HepG2 (cell line): ENCODE results near the gene FRMD4B. TPM values are rescaled to one million over a fixed set of nuclear protein-coding genes. Genes with fewer than 3 reads are reported as not detected.

Experiments used
- ATAC-seq: fragments of 200-7000 bp; cut with Tn5 transposase; 3 replicates; pipeline ENCODE4 v1.9.1; 2020; ENCODE audit warnings: mild to moderate bottlenecking, moderate library complexity
- BruUV-seq: library from RNA; stranded (reverse); fragments of 400-500 nt; replicated peaks from 2 replicates; lab custom pipeline; 2021; lab: Mats Ljungman, UMichigan
- CTCF ChIA-PET: fragments of 300-600 bp; formaldehyde crosslinking; extraction: SDS; loops from one replicate; lab custom pipeline; 2021; ENCODE audit warnings: low total read pairs, inconsistent platforms, low intra/inter-chr PET ratio; lab: Yijun Ruan, JAX
- POLR2A ChIA-PET: fragments of 350-600 bp; sonication (Branson Sonifier 250); formaldehyde crosslinking; loops from one replicate; lab custom pipeline; 2020; ENCODE audit warnings: antibody characterized with exemption, inconsistent platforms; lab: Yijun Ruan, JAX
- DNase-seq: peaks from one replicate; pipeline ENCODE4 v3.0.0-alpha.2; 2015; ENCODE audit warnings: low spot score
- FAIRE-seq: peaks from 3 replicates; lab custom pipeline; 2011; peaks lifted over from hg19 to GRCh38; lab: Jason Lieb, UNC
- H2AFZ ChIP-seq: one replicate; pipeline ENCODE4 v1.6.1; 2011; ENCODE audit warnings: low read length, inconsistent platforms
- H3K27ac ChIP-seq: fragments of 300-600 bp; 3 replicates; pipeline ENCODE4 v1.8.0; 2011; ENCODE audit warnings: mixed run types, mild to moderate bottlenecking, mixed read lengths, low read length, inconsistent platforms; ENCODE audit not compliant: insufficient read depth; ENCODE audit errors: extremely low read length
- H3K27me3 ChIP-seq, 2 experiments: fragments of 200-600 bp in 1 of 2; 2 replicates in 1 of 2; 3 replicates in 1 of 2; pipeline versions ENCODE4 v1.6.0 to v1.8.0; 2011; ENCODE audit warnings: low read length in 2 of 2, mild to moderate bottlenecking in 2 of 2, moderate library complexity in 2 of 2, inconsistent platforms in 1 of 2; ENCODE audit not compliant: insufficient read depth in 2 of 2, control insufficient read depth in 1 of 2
- H3K36me3 ChIP-seq, 2 experiments: fragments of 200-600 bp in 1 of 2; replicated peaks in 1 of 2; 2 replicates in 1 of 2; 3 replicates in 1 of 2; pipeline versions ENCODE4 v1.5.1 to v1.8.0; 2011; ENCODE audit warnings: low read length in 2 of 2, inconsistent platforms in 1 of 2; ENCODE audit not compliant: insufficient read depth in 2 of 2, control insufficient read depth in 1 of 2
- H3K4me1 ChIP-seq: 2 replicates; pipeline ENCODE4 v1.5.1; 2012; ENCODE audit warnings: low read length, inconsistent platforms; ENCODE audit not compliant: insufficient read depth
- H3K4me2 ChIP-seq: 2 replicates; pipeline ENCODE4 v1.6.0; 2011; ENCODE audit warnings: low read depth, low read length, inconsistent platforms
- H3K4me3 ChIP-seq, 3 experiments: fragments of 200-600 bp in 1 of 3; sonication (generic), shearing (Covaris generic) in 1 of 3; replicated peaks in 1 of 3; 2 replicates each; pipeline ENCODE4 v1.5.1; 2011 to 2016; ENCODE audit warnings: low read length in 3 of 3, inconsistent platforms in 2 of 3, low read depth in 2 of 3, mild to moderate bottlenecking in 2 of 3, control low read depth in 1 of 3, mixed read lengths in 1 of 3; ENCODE audit not compliant: insufficient read depth in 1 of 3
- H3K79me2 ChIP-seq: one replicate; pipeline ENCODE4 v1.6.1; 2011; ENCODE audit warnings: low read length, inconsistent platforms; ENCODE audit not compliant: insufficient read depth
- H3K9ac ChIP-seq: 2 replicates; pipeline ENCODE4 v1.6.0; 2011; ENCODE audit warnings: mild to moderate bottlenecking, low read depth, low read length, inconsistent platforms; ENCODE audit not compliant: insufficient read depth
- H3K9me3 ChIP-seq: 2 replicates; pipeline ENCODE4 v1.5.1; 2012; ENCODE audit warnings: mild to moderate bottlenecking, low read length
- H4K20me1 ChIP-seq: 2 replicates; pipeline ENCODE4 v1.6.0; 2011; ENCODE audit warnings: inconsistent platforms, mild to moderate bottlenecking, low read length, moderate library complexity; ENCODE audit not compliant: insufficient read depth
- THAP9 ChIP-seq: sonication (generic); formaldehyde crosslinking; IDR thresholded peaks from 2 replicates; pipeline ENCODE4; 2020; ENCODE audit warnings: missing genetic modification reagents, mild to moderate bottlenecking, borderline replicate concordance
- ZFP1 ChIP-seq: IDR thresholded peaks from 2 replicates; pipeline ENCODE4 v1.6.1; 2016
- ZFP41 ChIP-seq: sonication (generic); formaldehyde crosslinking; IDR thresholded peaks from 2 replicates; pipeline ENCODE4 v1.4.0; 2020; ENCODE audit warnings: mild to moderate bottlenecking, missing genetic modification reagents, borderline replicate concordance
- ZFYVE20 ChIP-seq: sonication (generic); formaldehyde crosslinking; IDR thresholded peaks from 2 replicates; pipeline ENCODE4 v1.8.0; 2023; ENCODE audit warnings: low read depth, mild to moderate bottlenecking, moderate library complexity, missing genetic modification reagents, borderline replicate concordance
- WGBS: methylation state at CpG from one replicate; pipeline ENCODE4 v1.1.6; 2017; ENCODE audit warnings: low lambda C conversion rate; 5-methylcytosine and 5-hydroxymethylcytosine counted together
- in situ Hi-C: cut with HindIII; loops from 2 replicates; pipeline ENCODE4 v1.10.0; 2017; ENCODE audit warnings: low pct_unique_long_range_greater_than_20kb; ENCODE audit not compliant: extremely low pct_ligation_motif_present
- intact Hi-C: fragments of 100-400 bp; cut with micrococcal nuclease; formaldehyde crosslinking; loops from one replicate; pipeline ENCODE4 v1.10.0; 2022; ENCODE audit not compliant: unreplicated experiment
- polyA plus RNA-seq, 8 experiments: library from polyadenylated mRNA; depleted of rRNA in 3 of 8; stranded (reverse) in 7 of 8; unstranded in 1 of 8; fragments of >200 nt; fragmentation: Illumina TruSeq in 4 of 8; extraction: Trizol in 4 of 8; gene quantifications; 2 replicates each; pipeline versions ENCODE4 v1.2.1 to v1.2.3, GENCODE V29; 2011 to 2016; ENCODE audit warnings: low read depth in 4 of 8, missing spikeins in 1 of 8, mixed read lengths in 1 of 8; ENCODE audit not compliant: insufficient read depth in 1 of 8
- total RNA-seq, 5 experiments: library from RNA; depleted of rRNA; stranded (reverse); fragments of >200 nt; fragmentation: Illumina TruSeq; extraction: Trizol; gene quantifications; 2 replicates each; pipeline ENCODE4 v1.2.3, GENCODE V29; 2016; ENCODE audit warnings: low read depth in 1 of 5
- TF ChIP-seq, protein P1 (sequence below): IDR thresholded peaks from 2 replicates; pipeline ENCODE4 v1.6.1; 2016; ENCODE audit warnings: mild to moderate bottlenecking, missing biosample characterization, missing genetic modification reagents
- TF ChIP-seq, protein P2 (sequence below): sonication (generic); formaldehyde crosslinking; IDR thresholded peaks from 2 replicates; pipeline ENCODE4 v1.5.0; 2020; ENCODE audit warnings: mild to moderate bottlenecking, missing genetic modification reagents, borderline replicate concordance

The FRMD4B gene
- total and polyA plus RNA-seq, 2 of the 13 experiments (the other 11 are each of a cell fraction or from before 2014, with no cell fraction given), result 3.0 to 3.3 TPM

GRCh38 chr3:69405067-69405466, 19.2 kb upstream of the FRMD4B start:
- CTCF ChIA-PET, result no interaction called here
- intact Hi-C loops (no loop called here), in situ Hi-C loops (loop anchor here (25.0 kb wide), 1 partner anchor 243 kb away; no protein-coding TSS in a partner anchor)
- POLR2A ChIA-PET, result no interaction called here
- Histone ChIP-seq H2AFZ (no peak overlapping the region), H3K36me3 (no peaks in the 10 kb centered on the region), H3K9me3 (peaks cover 11% of the 10 kb centered on the region), H3K27me3 (no peaks in the 10 kb centered on the region), H3K4me2 (no peak overlapping the region), H3K4me3 (no peak overlapping the region), H3K79me2 (no peaks in the 10 kb centered on the region), H3K9ac (no peak overlapping the region), H3K4me1 (no peaks in the 10 kb centered on the region), H3K27ac (no peak overlapping the region), H4K20me1 (no peaks in the 10 kb centered on the region)
- no peak for DNase-seq
- FAIRE-seq, result no peak
- BruUV-seq, result no TSS peak
- TF ChIP-seq, protein P1, sequence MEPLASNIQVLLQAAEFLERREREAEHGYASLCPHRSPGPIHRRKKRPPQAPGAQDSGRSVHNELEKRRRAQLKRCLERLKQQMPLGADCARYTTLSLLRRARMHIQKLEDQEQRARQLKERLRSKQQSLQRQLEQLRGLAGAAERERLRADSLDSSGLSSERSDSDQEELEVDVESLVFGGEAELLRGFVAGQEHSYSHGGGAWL (CRISPR knock-in tag), result no peak
- TF ChIP-seq ZFP1 (CRISPR knock-in tag), result peak; percentile 60; the same call in 1 of the 2 replicates
- 20% methylated on average over 3 of the region's 3 CpGs for WGBS
- ATAC-seq, result no peak

- POLR2A ChIA-PET, result no interaction called here
- intact Hi-C loops, result no loop called here
- no peaks in the 10 kb centered on the region for H3K27me3 ChIP-seq
- CTCF ChIA-PET, result no interaction called here
- no TSS peak for BruUV-seq
- H3K36me3 ChIP-seq, result no peaks in the 10 kb centered on the region
- no peaks in the 10 kb centered on the region for H3K4me1 ChIP-seq
- H3K9me3 ChIP-seq, result peaks cover 11% of the 10 kb centered on the region
- H3K79me2 ChIP-seq, result no peaks in the 10 kb centered on the region
- no peak overlapping the region for H3K4me3 ChIP-seq
- DNase-seq (no peak), FAIRE-seq (no peak), ATAC-seq (no peak)
- H3K27ac ChIP-seq, result no peak overlapping the region
- no peak overlapping the region for H2AFZ ChIP-seq
- WGBS, result 38% methylated on average over 4 of the region's 4 CpGs
- no peak overlapping the region for H3K4me2 ChIP-seq
- no peaks in the 10 kb centered on the region for H4K20me1 ChIP-seq
- in situ Hi-C loops, result loop anchor here (25.0 kb wide), 1 partner anchor 241 kb away; no protein-coding TSS in a partner anchor
- H3K9ac ChIP-seq, result no peak overlapping the region
- no peak for TF ChIP-seq ZFYVE20
- TF ChIP-seq ZFP41 (CRISPR knock-in tag), result no peak
- TF ChIP-seq, protein P2, sequence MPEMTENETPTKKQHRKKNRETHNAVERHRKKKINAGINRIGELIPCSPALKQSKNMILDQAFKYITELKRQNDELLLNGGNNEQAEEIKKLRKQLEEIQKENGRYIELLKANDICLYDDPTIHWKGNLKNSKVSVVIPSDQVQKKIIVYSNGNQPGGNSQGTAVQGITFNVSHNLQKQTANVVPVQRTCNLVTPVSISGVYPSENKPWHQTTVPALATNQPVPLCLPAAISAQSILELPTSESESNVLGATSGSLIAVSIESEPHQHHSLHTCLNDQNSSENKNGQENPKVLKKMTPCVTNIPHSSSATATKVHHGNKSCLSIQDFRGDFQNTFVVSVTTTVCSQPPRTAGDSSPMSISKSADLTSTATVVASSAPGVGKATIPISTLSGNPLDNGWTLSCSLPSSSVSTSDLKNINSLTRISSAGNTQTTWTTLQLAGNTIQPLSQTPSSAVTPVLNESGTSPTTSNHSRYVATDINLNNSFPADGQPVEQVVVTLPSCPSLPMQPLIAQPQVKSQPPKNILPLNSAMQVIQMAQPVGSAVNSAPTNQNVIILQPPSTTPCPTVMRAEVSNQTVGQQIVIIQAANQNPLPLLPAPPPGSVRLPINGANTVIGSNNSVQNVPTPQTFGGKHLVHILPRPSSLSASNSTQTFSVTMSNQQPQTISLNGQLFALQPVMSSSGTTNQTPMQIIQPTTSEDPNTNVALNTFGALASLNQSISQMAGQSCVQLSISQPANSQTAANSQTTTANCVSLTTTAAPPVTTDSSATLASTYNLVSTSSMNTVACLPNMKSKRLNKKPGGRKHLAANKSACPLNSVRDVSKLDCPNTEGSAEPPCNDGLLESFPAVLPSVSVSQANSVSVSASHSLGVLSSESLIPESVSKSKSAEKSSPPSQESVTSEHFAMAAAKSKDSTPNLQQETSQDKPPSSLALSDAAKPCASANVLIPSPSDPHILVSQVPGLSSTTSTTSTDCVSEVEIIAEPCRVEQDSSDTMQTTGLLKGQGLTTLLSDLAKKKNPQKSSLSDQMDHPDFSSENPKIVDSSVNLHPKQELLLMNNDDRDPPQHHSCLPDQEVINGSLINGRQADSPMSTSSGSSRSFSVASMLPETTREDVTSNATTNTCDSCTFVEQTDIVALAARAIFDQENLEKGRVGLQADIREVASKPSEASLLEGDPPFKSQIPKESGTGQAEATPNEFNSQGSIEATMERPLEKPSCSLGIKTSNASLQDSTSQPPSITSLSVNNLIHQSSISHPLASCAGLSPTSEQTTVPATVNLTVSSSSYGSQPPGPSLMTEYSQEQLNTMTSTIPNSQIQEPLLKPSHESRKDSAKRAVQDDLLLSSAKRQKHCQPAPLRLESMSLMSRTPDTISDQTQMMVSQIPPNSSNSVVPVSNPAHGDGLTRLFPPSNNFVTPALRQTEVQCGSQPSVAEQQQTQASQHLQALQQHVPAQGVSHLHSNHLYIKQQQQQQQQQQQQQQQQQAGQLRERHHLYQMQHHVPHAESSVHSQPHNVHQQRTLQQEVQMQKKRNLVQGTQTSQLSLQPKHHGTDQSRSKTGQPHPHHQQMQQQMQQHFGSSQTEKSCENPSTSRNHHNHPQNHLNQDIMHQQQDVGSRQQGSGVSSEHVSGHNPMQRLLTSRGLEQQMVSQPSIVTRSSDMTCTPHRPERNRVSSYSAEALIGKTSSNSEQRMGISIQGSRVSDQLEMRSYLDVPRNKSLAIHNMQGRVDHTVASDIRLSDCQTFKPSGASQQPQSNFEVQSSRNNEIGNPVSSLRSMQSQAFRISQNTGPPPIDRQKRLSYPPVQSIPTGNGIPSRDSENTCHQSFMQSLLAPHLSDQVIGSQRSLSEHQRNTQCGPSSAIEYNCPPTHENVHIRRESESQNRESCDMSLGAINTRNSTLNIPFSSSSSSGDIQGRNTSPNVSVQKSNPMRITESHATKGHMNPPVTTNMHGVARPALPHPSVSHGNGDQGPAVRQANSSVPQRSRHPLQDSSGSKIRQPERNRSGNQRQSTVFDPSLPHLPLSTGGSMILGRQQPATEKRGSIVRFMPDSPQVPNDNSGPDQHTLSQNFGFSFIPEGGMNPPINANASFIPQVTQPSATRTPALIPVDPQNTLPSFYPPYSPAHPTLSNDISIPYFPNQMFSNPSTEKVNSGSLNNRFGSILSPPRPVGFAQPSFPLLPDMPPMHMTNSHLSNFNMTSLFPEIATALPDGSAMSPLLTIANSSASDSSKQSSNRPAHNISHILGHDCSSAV (CRISPR knock-in tag), result no peak
- TF ChIP-seq THAP9, result no peak
Observed at GRCh38 chr3:69403454-69403853, 17.6 kb upstream of the FRMD4B start.
